HepG2 (cell line): Measurements from ENCODE around the gene EXTL2.

ENCODE experiments used
- POLR2AphosphoS5 ChIP-seq: IDR thresholded peaks from 2 replicates; pipeline ENCODE4 v1.6.1; 2012; ENCODE audit warnings: low read depth, low read length
- STAG1 ChIP-seq: sonication (generic); formaldehyde crosslinking; IDR thresholded peaks from 2 replicates; pipeline ENCODE4 v1.4.0; 2020; ENCODE audit warnings: missing genetic modification reagents
- TCF12 ChIP-seq, 2 experiments: fragments of 450-650 bp in 1 of 2; sonication (generic) in 1 of 2; formaldehyde crosslinking in 1 of 2; IDR thresholded peaks; 2 replicates each; pipeline versions ENCODE4 v1.6.1 to v1.8.0; 2017 to 2022; ENCODE audit warnings: antibody characterized with exemption in 1 of 2, mild to moderate bottlenecking in 1 of 2, missing genetic modification reagents in 1 of 2, moderate library complexity in 1 of 2
- ZNF496 ChIP-seq: sonication (generic); formaldehyde crosslinking; IDR thresholded peaks from 2 replicates; pipeline ENCODE4 v1.8.1; 2023; ENCODE audit warnings: mild to moderate bottlenecking, moderate library complexity, missing genetic modification reagents; ENCODE audit not compliant: insufficient replicate concordance
- TF ChIP-seq, protein P1 (sequence below): sonication (generic); formaldehyde crosslinking; IDR thresholded peaks from 2 replicates; pipeline ENCODE4 v1.5.0; 2020; ENCODE audit warnings: mild to moderate bottlenecking, missing genetic modification reagents, moderate library complexity
- TF ChIP-seq, protein P2 (sequence below): sonication (generic); formaldehyde crosslinking; IDR thresholded peaks from 2 replicates; pipeline ENCODE4 v1.5.0; 2020; ENCODE audit warnings: missing genetic modification reagents

DNA sequence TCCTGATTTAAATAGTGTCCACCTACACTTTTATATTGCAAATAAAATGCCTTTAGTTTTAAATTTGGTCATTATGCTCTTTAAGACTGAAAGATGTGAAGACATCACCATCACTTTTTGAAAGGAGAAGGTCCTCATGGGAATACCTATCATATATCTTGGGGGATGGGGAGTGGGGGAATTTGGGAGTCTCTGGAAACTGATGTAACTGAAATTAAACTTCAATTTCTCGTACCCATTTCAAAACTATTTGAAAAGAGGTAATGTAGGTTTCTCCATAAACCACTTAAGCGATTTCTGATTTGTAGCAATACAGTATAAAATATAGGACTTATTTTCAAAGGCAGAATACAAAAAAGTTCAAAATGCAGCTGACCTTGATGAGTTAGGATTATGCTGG is 924 bp downstream of the EXTL2 start:
- TF ChIP-seq, protein P1, sequence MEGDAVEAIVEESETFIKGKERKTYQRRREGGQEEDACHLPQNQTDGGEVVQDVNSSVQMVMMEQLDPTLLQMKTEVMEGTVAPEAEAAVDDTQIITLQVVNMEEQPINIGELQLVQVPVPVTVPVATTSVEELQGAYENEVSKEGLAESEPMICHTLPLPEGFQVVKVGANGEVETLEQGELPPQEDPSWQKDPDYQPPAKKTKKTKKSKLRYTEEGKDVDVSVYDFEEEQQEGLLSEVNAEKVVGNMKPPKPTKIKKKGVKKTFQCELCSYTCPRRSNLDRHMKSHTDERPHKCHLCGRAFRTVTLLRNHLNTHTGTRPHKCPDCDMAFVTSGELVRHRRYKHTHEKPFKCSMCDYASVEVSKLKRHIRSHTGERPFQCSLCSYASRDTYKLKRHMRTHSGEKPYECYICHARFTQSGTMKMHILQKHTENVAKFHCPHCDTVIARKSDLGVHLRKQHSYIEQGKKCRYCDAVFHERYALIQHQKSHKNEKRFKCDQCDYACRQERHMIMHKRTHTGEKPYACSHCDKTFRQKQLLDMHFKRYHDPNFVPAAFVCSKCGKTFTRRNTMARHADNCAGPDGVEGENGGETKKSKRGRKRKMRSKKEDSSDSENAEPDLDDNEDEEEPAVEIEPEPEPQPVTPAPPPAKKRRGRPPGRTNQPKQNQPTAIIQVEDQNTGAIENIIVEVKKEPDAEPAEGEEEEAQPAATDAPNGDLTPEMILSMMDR, result no peak
- TF ChIP-seq ZNF496 (no peak), TCF12 (IDR thresholded peaks at IDR 0.05) (no peak), TCF12 (CRISPR knock-in tag; IDR thresholded peaks at IDR 0.05) (no peak), POLR2AphosphoS5 (no peak), STAG1 (no peak)
- TF ChIP-seq, protein P2, sequence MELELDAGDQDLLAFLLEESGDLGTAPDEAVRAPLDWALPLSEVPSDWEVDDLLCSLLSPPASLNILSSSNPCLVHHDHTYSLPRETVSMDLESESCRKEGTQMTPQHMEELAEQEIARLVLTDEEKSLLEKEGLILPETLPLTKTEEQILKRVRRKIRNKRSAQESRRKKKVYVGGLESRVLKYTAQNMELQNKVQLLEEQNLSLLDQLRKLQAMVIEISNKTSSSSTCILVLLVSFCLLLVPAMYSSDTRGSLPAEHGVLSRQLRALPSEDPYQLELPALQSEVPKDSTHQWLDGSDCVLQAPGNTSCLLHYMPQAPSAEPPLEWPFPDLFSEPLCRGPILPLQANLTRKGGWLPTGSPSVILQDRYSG, result no peak
